Measurements from ENCODE around the gene MAP3K21. TPM values are rescaled to one million over a fixed set of nuclear protein-coding genes. Genes with fewer than 3 reads are reported as not detected.

The MAP3K21 gene
- polyA plus RNA-seq, 1 donor (not counting 4 experiments of a cell fraction or from before 2014, with no cell fraction given): 6.4 TPM

DNA sequence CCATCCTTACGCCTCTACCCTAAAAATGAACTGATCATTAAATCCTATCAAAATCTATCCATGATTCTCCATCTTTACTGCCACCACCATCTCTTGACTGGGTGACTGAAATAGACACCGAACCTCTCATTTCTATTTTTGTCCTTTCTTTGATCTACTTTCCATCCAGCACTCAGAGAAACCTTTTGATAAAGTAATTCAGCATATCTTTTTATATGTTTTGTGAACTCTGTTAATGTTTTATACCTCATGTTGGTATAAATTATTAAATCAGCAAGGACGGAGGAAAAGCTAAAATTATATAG lies 45.0 kb upstream of the MAP3K21 start:
- peaks cover 3% of the 10 kb centered on the region in 2 experiments for H3K36me3 ChIP-seq (ENCODE audit: control insufficient read depth in 2 of 2, extremely low read depth in 1 of 2, insufficient read depth in 2 of 2, low read length in 2 of 2)
- H3K9me1 ChIP-seq (ENCODE audit: control insufficient read depth, extremely low read depth, insufficient read depth, low read length): no peaks in the 10 kb centered on the region
- no peaks in the 10 kb centered on the region for H3K9me3 ChIP-seq (ENCODE audit: control insufficient read depth, low read depth, low read length)
- dilution Hi-C loops (cut with MboI; ENCODE audit: extremely low pct_ligation_motif_present, low sequenced_read_pairs): no loop called here
- H3K79me2 ChIP-seq (ENCODE audit: control insufficient read depth, insufficient read depth, low read length): peaks cover 55% of the 10 kb centered on the region
- H2AFZ ChIP-seq (ENCODE audit: control insufficient read depth, low read length): no peak overlapping the region
- TF ChIP-seq, protein P1, sequence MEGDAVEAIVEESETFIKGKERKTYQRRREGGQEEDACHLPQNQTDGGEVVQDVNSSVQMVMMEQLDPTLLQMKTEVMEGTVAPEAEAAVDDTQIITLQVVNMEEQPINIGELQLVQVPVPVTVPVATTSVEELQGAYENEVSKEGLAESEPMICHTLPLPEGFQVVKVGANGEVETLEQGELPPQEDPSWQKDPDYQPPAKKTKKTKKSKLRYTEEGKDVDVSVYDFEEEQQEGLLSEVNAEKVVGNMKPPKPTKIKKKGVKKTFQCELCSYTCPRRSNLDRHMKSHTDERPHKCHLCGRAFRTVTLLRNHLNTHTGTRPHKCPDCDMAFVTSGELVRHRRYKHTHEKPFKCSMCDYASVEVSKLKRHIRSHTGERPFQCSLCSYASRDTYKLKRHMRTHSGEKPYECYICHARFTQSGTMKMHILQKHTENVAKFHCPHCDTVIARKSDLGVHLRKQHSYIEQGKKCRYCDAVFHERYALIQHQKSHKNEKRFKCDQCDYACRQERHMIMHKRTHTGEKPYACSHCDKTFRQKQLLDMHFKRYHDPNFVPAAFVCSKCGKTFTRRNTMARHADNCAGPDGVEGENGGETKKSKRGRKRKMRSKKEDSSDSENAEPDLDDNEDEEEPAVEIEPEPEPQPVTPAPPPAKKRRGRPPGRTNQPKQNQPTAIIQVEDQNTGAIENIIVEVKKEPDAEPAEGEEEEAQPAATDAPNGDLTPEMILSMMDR (optimal IDR thresholded peaks at IDR 0.05 in 1 of 3, IDR thresholded peaks at IDR 0.05 in 1 of 3, conservative IDR thresholded peaks at IDR 0.05 in 1 of 3; ENCODE audit: extremely low read depth in 1 of 3, insufficient read depth in 2 of 3, low read length in 3 of 3): no peak
- H3K9ac ChIP-seq (ENCODE audit: control insufficient read depth, extremely low read depth, insufficient read depth, low read length): no peak overlapping the region
- H3K27ac ChIP-seq (ENCODE audit: control insufficient read depth, insufficient read depth, low read length): no peak overlapping the region
- FAIRE-seq (no peak), DNase-seq (ENCODE audit: low read depth, low spot score) (no peak)
- no peaks in the 10 kb centered on the region for H3K27me3 ChIP-seq (ENCODE audit: control insufficient read depth, extremely low read depth, insufficient read depth, low read length)
- H3K4me1 ChIP-seq (ENCODE audit: control insufficient read depth, extremely low read depth, insufficient read depth, low read length): peaks cover 6% of the 10 kb centered on the region
- H4K20me1 ChIP-seq (ENCODE audit: control insufficient read depth, extremely low read depth, insufficient read depth, low read length): no peaks in the 10 kb centered on the region
- no peak overlapping the region for H3K4me2 ChIP-seq (ENCODE audit: control insufficient read depth, extremely low read depth, insufficient read depth, low read depth, low read length)
- no peak overlapping the region for H3K4me3 ChIP-seq (ENCODE audit: control insufficient read depth in 2 of 3, extremely low read depth in 1 of 3, insufficient read depth in 2 of 3, low read depth in 1 of 3, low read length in 3 of 3)

DNA sequence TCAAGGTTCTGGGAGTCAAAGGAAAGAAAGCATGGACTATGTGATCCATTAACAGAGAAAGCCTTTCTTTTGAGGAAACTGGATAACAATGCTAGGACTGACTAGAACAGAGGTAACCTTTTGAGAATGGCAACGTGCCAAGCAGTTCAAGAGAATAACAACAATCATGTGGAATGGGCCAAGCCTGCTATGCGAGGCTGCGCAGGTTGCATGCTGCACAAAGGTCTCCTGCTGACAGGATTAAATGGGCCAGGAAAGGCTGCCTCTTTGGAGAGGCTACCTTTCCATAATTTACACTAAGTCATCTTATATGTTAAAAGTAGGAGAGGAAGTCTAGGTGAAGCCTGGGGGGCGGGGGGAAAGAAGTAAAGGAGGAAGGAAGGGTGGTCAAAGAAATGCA lies 37.8 kb upstream of the MAP3K21 start:
- peaks cover 25% of the 10 kb centered on the region for H3K4me1 ChIP-seq (ENCODE audit: control insufficient read depth, extremely low read depth, insufficient read depth, low read length)
- no peak overlapping the region for H3K4me2 ChIP-seq (ENCODE audit: control insufficient read depth, extremely low read depth, insufficient read depth, low read depth, low read length)
- H3K36me3 ChIP-seq (ENCODE audit: control insufficient read depth in 2 of 2, extremely low read depth in 1 of 2, insufficient read depth in 2 of 2, low read length in 2 of 2): peaks cover 10 to 25% of the 10 kb centered on the region in 2 experiments
- H3K27ac ChIP-seq (ENCODE audit: control insufficient read depth, insufficient read depth, low read length): no peak overlapping the region
- H3K9me3 ChIP-seq (ENCODE audit: control insufficient read depth, low read depth, low read length): no peaks in the 10 kb centered on the region
- peaks cover 2% of the 10 kb centered on the region for H3K9me1 ChIP-seq (ENCODE audit: control insufficient read depth, extremely low read depth, insufficient read depth, low read length)
- FAIRE-seq (no peak), DNase-seq (ENCODE audit: low read depth, low spot score) (no peak)
- H3K79me2 ChIP-seq (ENCODE audit: control insufficient read depth, insufficient read depth, low read length): peaks cover 79% of the 10 kb centered on the region
- H4K20me1 ChIP-seq (ENCODE audit: control insufficient read depth, extremely low read depth, insufficient read depth, low read length): no peaks in the 10 kb centered on the region
- no peak overlapping the region for H2AFZ ChIP-seq (ENCODE audit: control insufficient read depth, low read length)
- no peak overlapping the region for H3K9ac ChIP-seq (ENCODE audit: control insufficient read depth, extremely low read depth, insufficient read depth, low read length)
- dilution Hi-C loops (cut with MboI; ENCODE audit: extremely low pct_ligation_motif_present, low sequenced_read_pairs): no loop called here
- no peak overlapping the region for H3K4me3 ChIP-seq (ENCODE audit: control insufficient read depth in 2 of 3, extremely low read depth in 1 of 3, insufficient read depth in 2 of 3, low read depth in 1 of 3, low read length in 3 of 3)
- no peaks in the 10 kb centered on the region for H3K27me3 ChIP-seq (ENCODE audit: control insufficient read depth, extremely low read depth, insufficient read depth, low read length)
- TF ChIP-seq, protein P1 (optimal IDR thresholded peaks at IDR 0.05 in 1 of 3, IDR thresholded peaks at IDR 0.05 in 1 of 3, conservative IDR thresholded peaks at IDR 0.05 in 1 of 3; ENCODE audit: extremely low read depth in 1 of 3, insufficient read depth in 2 of 3, low read length in 3 of 3): no peak
- no peak for TF ChIP-seq EZH2 (IDR thresholded peaks at IDR 0.05; ENCODE audit: low read length)

All from keratinocyte (primary cell).